GM19455 (cell line): ENCODE data around the gene RNF44.

ENCODE experiments used
- ATAC-seq: cut with Tn5 transposase; IDR thresholded peaks from one replicate; pipeline ENCODE4 v1.9.1; 2021; ENCODE audit not compliant: unreplicated experiment

RNF44 gene

DNA sequence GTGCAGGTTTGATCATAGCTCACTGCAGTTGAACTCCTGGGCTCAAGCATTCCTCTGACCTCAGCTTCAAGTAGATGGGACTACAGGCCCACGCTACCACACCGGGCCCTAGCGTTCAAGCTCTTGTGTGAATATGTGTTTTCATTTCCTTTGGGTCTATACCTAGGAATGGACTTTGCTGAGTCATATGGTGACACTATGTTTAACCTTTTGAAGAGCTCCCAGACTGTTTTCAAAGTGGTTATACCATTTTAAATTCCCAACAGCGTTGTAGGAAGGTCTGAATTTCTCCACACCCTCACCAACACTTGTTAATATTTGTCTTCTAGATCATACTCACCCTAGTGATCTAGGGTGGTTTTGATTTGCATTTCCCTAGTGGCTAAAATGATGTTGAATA is 55.5 kb downstream of the RNF44 start:
- no peak for ATAC-seq
